Mesendoderm (in vitro differentiated cells): ENCODE data around the gene HESX1.

Experiments used
- DNase-seq: peaks from one replicate; pipeline ENCODE4 v3.0.0; 2013
- H2AK5ac ChIP-seq: 2 replicates; pipeline ENCODE4 v1.6.1; 2013; ENCODE audit warnings: low read length, inconsistent platforms
- H2BK120ac ChIP-seq: 2 replicates; pipeline ENCODE4 v1.6.1; 2013; ENCODE audit warnings: low read depth, mild to moderate bottlenecking, low read length, moderate library complexity, mixed read lengths
- H2BK15ac ChIP-seq: replicated peaks from 2 replicates; pipeline ENCODE4 v1.6.1; 2013; ENCODE audit warnings: low read depth, mild to moderate bottlenecking, moderate library complexity
- H2BK5ac ChIP-seq: 2 replicates; pipeline ENCODE4 v1.6.1; 2013; ENCODE audit warnings: low read length, inconsistent platforms
- H3K18ac ChIP-seq: 2 replicates; pipeline ENCODE4 v1.6.1; 2013; ENCODE audit warnings: mild to moderate bottlenecking, low read length, mixed read lengths
- H3K23ac ChIP-seq: one replicate; pipeline ENCODE4 v1.6.1; 2013; ENCODE audit warnings: low read length
- H3K27ac ChIP-seq: 2 replicates; pipeline ENCODE4 v1.5.1; 2013; ENCODE audit warnings: low read depth, mild to moderate bottlenecking, inconsistent platforms, low read length, moderate library complexity
- H3K27me3 ChIP-seq: 2 replicates; pipeline ENCODE4 v1.6.1; 2013; ENCODE audit warnings: low read length, control low read depth, mild to moderate bottlenecking, inconsistent platforms; ENCODE audit not compliant: insufficient read depth, poor library complexity
- H3K36me3 ChIP-seq: 2 replicates; pipeline ENCODE4 v1.6.1; 2013; ENCODE audit warnings: low read length, inconsistent platforms; ENCODE audit not compliant: control insufficient read depth, insufficient read depth
- H3K4ac ChIP-seq: one replicate; pipeline ENCODE4 v1.6.1; 2013; ENCODE audit warnings: low read depth, mild to moderate bottlenecking, low read length, moderate library complexity
- H3K4me1 ChIP-seq: 2 replicates; pipeline ENCODE4 v1.6.1; 2013; ENCODE audit warnings: low read depth, low read length, inconsistent platforms; ENCODE audit not compliant: control insufficient read depth
- H3K4me2 ChIP-seq: 2 replicates; pipeline ENCODE4 v1.6.1; 2013; ENCODE audit warnings: low read length
- H3K4me3 ChIP-seq: 2 replicates; pipeline ENCODE4 v1.5.1; 2013; ENCODE audit warnings: mild to moderate bottlenecking, low read length
- H3K56ac ChIP-seq: one replicate; pipeline ENCODE4 v1.6.1; 2013; ENCODE audit warnings: low read length
- H3K79me1 ChIP-seq: 2 replicates; pipeline ENCODE4 v1.6.1; 2013; ENCODE audit warnings: low read length, inconsistent platforms
- H3K79me2 ChIP-seq: 2 replicates; pipeline ENCODE4 v1.6.1; 2013; ENCODE audit warnings: mild to moderate bottlenecking, low read length; ENCODE audit not compliant: control insufficient read depth, insufficient read depth
- H3K9ac ChIP-seq: 2 replicates; pipeline ENCODE4 v1.6.1; 2013; ENCODE audit warnings: low read length, inconsistent platforms
- H4K5ac ChIP-seq: one replicate; pipeline ENCODE4 v1.6.1; 2013; ENCODE audit warnings: low read length
- H4K8ac ChIP-seq: one replicate; pipeline ENCODE4 v1.6.1; 2013; ENCODE audit warnings: low read depth, mild to moderate bottlenecking, control low read depth, low read length, moderate library complexity
- WGBS: extraction: QIAGEN DNeasy Blood & Tissue Kit; methylation state at CpG from one replicate; pipeline ENCODE4 v1.1.7; 2013; ENCODE audit warnings: low lambda C conversion rate, missing lambda C conversion rate; ENCODE audit not compliant: insufficient coverage; ENCODE audit errors: extremely low coverage; 5-methylcytosine and 5-hydroxymethylcytosine counted together

HESX1 gene

DNA sequence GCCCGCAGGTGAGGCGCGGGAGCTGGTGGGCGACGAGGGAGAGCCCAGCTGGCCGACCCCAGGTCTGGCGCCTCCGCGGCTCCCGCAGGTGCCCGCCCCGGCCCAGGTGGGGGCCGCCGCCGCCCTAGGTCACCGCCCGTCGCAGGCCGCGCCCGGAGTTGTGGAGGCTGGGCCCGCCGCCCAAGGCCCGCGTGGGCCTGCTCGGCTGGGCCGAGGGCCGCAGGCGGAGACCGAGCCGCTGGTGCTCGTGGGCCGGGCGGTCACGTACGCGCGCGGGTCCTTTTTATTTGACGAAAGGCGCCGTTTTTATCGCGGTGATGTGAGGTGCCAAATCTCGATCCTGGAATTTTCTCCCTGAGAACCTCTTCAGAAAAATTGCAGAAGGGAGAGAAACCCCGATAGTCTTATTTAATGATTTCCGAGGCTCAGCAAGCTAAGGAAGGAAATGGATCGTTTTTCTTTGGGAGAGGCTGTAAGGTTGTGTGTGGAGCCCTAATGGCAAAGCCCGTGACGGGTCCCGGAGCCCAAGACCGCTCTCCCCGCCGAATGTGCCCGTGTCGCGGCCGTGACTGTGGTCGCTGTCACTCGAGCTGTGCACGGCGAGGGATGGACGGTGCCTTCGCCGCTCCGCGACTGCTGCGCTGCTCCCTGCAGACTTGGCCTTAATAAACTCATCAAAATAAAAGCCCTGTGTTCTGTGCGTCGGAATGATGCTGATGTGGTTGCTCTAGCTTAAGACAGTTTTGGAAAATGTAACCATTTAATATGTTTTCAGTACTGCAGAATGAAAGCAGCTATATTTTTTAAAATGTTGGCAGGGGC lies 28.4 kb upstream of the HESX1 start:
- Histone ChIP-seq H3K36me3 (no peaks in the 10 kb centered on the region), H3K4me3 (peak overlapping the region; percentile 78), H3K4me1 (peaks cover 3% of the 10 kb centered on the region), H2AK5ac (no peak overlapping the region), H2BK15ac (no peak overlapping the region), H2BK120ac (no peak overlapping the region), H3K4ac (peak overlapping the region; percentile 46), H3K18ac (peak overlapping the region; percentile 44), H3K27me3 (no peaks in the 10 kb centered on the region), H3K23ac (peak overlapping the region; percentile 72), H3K79me2 (peaks cover 4% of the 10 kb centered on the region), H3K4me2 (peak overlapping the region; percentile 70), H3K56ac (peak overlapping the region; percentile 94), H4K8ac (no peak overlapping the region), H3K79me1 (peaks cover 2% of the 10 kb centered on the region), H4K5ac (no peak overlapping the region), H3K9ac (peak overlapping the region; percentile 75), H3K27ac (peak overlapping the region; percentile 27), H2BK5ac (no peak overlapping the region)
- WGBS, result no CpG with 5 or more reads among the region's 70 CpGs
- DNase-seq, result peak; percentile 36

DNA sequence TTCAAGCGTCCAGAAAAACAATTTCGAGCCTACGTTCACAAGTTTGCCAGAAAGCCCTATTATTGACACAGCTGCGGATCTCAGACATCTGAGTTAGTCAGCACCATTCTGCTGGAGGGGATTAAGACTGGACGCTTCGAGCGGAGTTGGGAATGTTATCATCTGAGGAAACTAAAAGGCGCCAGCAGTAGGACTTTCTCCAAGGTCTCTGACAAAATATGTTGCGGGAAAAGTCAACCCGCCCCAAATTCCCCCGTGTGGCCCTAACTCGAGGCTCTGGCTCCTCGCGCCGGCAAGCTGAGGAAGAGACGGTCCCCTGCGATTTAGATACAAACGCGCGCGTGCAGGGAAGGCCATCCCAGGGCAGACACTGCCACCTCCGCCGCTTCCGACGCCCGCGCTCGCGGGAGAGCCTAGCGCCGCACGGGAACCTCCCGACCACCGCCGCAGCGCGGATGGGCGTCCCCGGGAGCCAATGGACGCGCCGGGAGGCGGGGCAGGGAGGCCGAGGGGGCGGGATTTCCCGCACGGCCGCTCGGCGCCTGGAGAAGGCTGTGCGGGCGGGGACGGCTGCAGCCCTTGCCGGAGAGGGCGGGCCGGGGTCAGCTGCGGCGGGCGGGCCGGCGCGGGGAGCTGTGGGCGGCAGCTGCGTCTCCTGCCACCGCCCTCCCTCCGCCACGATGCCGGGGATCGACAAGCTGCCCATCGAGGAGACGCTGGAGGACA lies 27.6 kb upstream of the HESX1 start, which contains the start of gene APPL1:
Gene APPL1 (plus strand): TSS at position 526 of the 726 bp plus-strand sequence. CDS start 155 bp downstream, at position 681.
- Histone ChIP-seq H3K4me2 (peak within 1 kb of the TSS; percentile 96), H3K56ac (peak within 1 kb of the TSS; percentile 94), H4K8ac (peak within 1 kb of the TSS; percentile 56), H3K4ac (peak within 1 kb of the TSS; percentile 55), H3K9ac (peak within 1 kb of the TSS; percentile 86), H2BK5ac (no peak within 1 kb of the TSS), H3K27me3 (no peaks in the 10 kb centered on the region), H3K4me3 (peak within 1 kb of the TSS; percentile 78), H3K79me1 (peaks cover 2% of the 10 kb centered on the region), H4K5ac (no peak within 1 kb of the TSS), H3K36me3 (no peaks in the 10 kb centered on the region), H3K27ac (peak within 1 kb of the TSS; percentile 90), H2AK5ac (no peak within 1 kb of the TSS), H3K18ac (peak within 1 kb of the TSS; percentile 95), H3K23ac (peak within 1 kb of the TSS; percentile 72), H2BK120ac (no peak within 1 kb of the TSS), H3K79me2 (peaks cover 4% of the 10 kb centered on the region), H2BK15ac (no peak within 1 kb of the TSS), H3K4me1 (peaks cover 3% of the 10 kb centered on the region)
- no CpG with 5 or more reads among the region's 71 CpGs for WGBS
- peak; percentile 96 for DNase-seq

DNA sequence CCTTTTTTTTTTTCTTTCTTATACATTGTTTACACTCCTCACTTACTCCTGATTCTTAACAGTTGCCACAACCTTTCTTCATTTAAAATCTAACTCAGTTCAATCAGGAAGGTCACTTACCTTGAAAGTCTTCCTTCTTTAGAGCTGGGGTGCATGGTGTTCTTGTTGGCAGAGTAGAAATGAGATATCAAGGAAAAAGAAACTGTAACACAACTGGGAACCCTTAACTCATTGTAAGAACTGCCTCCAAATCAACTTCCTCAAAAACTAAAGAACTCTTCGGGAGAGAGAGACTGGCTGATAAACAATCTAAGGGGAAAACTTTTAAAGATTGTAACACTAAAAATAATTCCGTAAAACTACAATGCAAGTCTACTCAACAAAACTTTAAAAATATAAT lies 26.4 kb upstream of the HESX1 start:
- no peak overlapping the region for H3K56ac ChIP-seq
- 100% methylated on average over 1 of the region's 2 CpGs for WGBS
- H2BK5ac ChIP-seq, result no peak overlapping the region
- no peak overlapping the region for H2BK15ac ChIP-seq
- no peak overlapping the region for H3K4me2 ChIP-seq
- no peak overlapping the region for H3K18ac ChIP-seq
- H3K23ac ChIP-seq, result no peak overlapping the region
- DNase-seq, result no peak
- no peaks in the 10 kb centered on the region for H3K79me1 ChIP-seq
- H3K4me1 ChIP-seq, result peaks cover 3% of the 10 kb centered on the region
- no peaks in the 10 kb centered on the region for H3K27me3 ChIP-seq
- H3K4ac ChIP-seq, result no peak overlapping the region
- H3K36me3 ChIP-seq, result no peaks in the 10 kb centered on the region
- H3K9ac ChIP-seq, result no peak overlapping the region
- no peak overlapping the region for H3K4me3 ChIP-seq
- H3K79me2 ChIP-seq, result peaks cover 1% of the 10 kb centered on the region
- H2AK5ac ChIP-seq, result no peak overlapping the region
- H2BK120ac ChIP-seq, result no peak overlapping the region
- H4K5ac ChIP-seq, result no peak overlapping the region
- no peak overlapping the region for H4K8ac ChIP-seq
- no peak overlapping the region for H3K27ac ChIP-seq

DNA sequence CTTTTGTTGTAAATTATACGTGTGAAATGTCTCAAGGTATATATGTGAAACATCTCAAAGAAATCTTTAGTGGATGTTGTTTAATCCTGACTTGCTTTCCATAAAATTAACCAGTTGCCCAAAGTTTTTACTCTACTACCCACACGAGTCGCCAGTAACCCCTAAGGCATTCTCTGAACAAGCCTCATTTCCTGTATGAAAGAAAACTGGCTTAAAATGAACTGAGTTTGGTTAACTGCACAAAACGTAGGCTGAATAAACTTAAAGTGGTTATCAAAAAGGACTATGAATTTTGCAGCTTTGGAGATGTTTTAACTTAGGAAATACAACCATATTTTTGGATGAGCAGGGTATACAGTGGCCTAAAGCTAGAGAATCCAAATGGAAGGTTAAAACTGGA lies 25.1 kb upstream of the HESX1 start:
- no peaks in the 10 kb centered on the region for H3K79me1 ChIP-seq
- no peaks in the 10 kb centered on the region for H3K27me3 ChIP-seq
- no peak overlapping the region for H2BK15ac ChIP-seq
- peaks cover 3% of the 10 kb centered on the region for H3K4me1 ChIP-seq
- H3K79me2 ChIP-seq, result peaks cover 1% of the 10 kb centered on the region
- H3K4me2 ChIP-seq, result no peak overlapping the region
- H2BK5ac ChIP-seq, result no peak overlapping the region
- no peak overlapping the region for H2AK5ac ChIP-seq
- H3K9ac ChIP-seq, result no peak overlapping the region
- H3K18ac ChIP-seq, result no peak overlapping the region
- H3K27ac ChIP-seq, result no peak overlapping the region
- no peak overlapping the region for H3K23ac ChIP-seq
- H4K5ac ChIP-seq, result no peak overlapping the region
- H3K36me3 ChIP-seq, result no peaks in the 10 kb centered on the region
- no CpG with 5 or more reads among the region's 4 CpGs for WGBS
- H2BK120ac ChIP-seq, result no peak overlapping the region
- no peak overlapping the region for H4K8ac ChIP-seq
- H3K4ac ChIP-seq, result no peak overlapping the region
- no peak overlapping the region for H3K56ac ChIP-seq
- no peak for DNase-seq
- no peak overlapping the region for H3K4me3 ChIP-seq

DNA sequence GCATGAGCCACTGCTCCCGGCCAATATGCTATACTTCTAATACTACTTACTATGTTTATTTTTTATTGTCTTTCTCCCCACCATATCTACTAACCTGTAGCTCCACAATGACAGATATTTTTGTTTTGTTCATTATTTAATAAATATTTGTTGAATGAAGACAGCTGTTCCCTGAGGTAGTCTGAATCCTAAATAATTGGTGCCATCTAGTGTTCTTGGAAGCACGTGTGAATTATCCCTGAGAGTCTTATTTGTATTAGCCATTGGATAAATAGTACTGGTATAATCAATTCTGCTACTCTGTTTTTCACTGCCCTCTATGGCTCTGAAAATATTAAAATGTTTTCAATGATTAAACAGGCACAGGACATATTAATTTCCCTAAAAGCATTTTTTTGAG lies 22.1 kb upstream of the HESX1 start:
- H3K4me3 ChIP-seq, result no peak overlapping the region
- no peak overlapping the region for H3K18ac ChIP-seq
- no peak overlapping the region for H2BK5ac ChIP-seq
- no peak overlapping the region for H2BK120ac ChIP-seq
- H2AK5ac ChIP-seq, result no peak overlapping the region
- H3K9ac ChIP-seq, result no peak overlapping the region
- H3K79me2 ChIP-seq, result no peaks in the 10 kb centered on the region
- no CpG with 5 or more reads among the region's 2 CpGs for WGBS
- no peaks in the 10 kb centered on the region for H3K27me3 ChIP-seq
- no peak overlapping the region for H2BK15ac ChIP-seq
- no peak overlapping the region for H3K27ac ChIP-seq
- no peak overlapping the region for H3K23ac ChIP-seq
- H3K4me1 ChIP-seq, result no peaks in the 10 kb centered on the region
- no peaks in the 10 kb centered on the region for H3K36me3 ChIP-seq
- no peak overlapping the region for H3K56ac ChIP-seq
- no peak overlapping the region for H3K4me2 ChIP-seq
- DNase-seq, result peak; percentile 45
- no peak overlapping the region for H4K5ac ChIP-seq
- H3K4ac ChIP-seq, result no peak overlapping the region
- no peak overlapping the region for H4K8ac ChIP-seq
- no peaks in the 10 kb centered on the region for H3K79me1 ChIP-seq
